PFSK-1 (cell line): Measurements from ENCODE around the gene MPC1.

ENCODE experiments used
- POLR2AphosphoS5 ChIP-seq: IDR thresholded peaks from 2 replicates; pipeline ENCODE4 v1.6.1; 2012; ENCODE audit warnings: low read depth, mild to moderate bottlenecking, control low read depth, low read length, moderate library complexity
- SIN3A ChIP-seq: IDR thresholded peaks from 2 replicates; pipeline ENCODE4 v1.6.1; 2012; ENCODE audit warnings: mild to moderate bottlenecking, low read length, moderate library complexity, borderline replicate concordance; ENCODE audit not compliant: insufficient read depth
- TAF1 ChIP-seq: IDR thresholded peaks from 2 replicates; pipeline ENCODE4 v1.6.1; 2012; ENCODE audit warnings: low read length, control low read depth, borderline replicate concordance; ENCODE audit not compliant: insufficient read depth
- TF ChIP-seq, protein P1 (sequence below), 2 experiments: IDR thresholded peaks; 2 replicates each; pipeline versions ENCODE4 v1.6.1 to v1.8.0; 2011 to 2012; ENCODE audit warnings: low read depth in 2 of 2, low read length in 2 of 2, control low read depth in 1 of 2, inconsistent platforms in 1 of 2, mild to moderate bottlenecking in 1 of 2, moderate library complexity in 1 of 2; ENCODE audit not compliant: insufficient read depth in 1 of 2

DNA sequence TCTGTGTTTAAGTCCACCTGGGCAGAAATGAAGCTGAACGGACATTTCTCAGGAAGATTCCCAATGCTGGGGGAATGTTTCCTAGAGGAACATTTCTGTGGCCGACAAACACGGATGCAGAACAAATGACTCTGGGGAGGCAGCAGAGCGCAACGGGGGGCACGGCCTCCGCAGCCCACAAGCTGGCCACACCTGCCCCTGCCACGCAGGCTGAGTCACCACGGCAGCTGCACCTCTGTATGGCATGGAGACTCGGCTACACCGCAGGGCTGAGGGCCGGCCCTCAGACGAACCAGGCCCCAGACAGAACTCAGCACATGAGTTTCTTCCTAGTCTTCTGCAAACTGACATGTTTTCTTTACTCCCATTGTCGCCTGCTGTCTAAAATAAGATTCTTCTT is 64.5 kb downstream of the MPC1 start:
- TF ChIP-seq TAF1 (no peak), POLR2AphosphoS5 (no peak), SIN3A (no peak)
- TF ChIP-seq, protein P1, sequence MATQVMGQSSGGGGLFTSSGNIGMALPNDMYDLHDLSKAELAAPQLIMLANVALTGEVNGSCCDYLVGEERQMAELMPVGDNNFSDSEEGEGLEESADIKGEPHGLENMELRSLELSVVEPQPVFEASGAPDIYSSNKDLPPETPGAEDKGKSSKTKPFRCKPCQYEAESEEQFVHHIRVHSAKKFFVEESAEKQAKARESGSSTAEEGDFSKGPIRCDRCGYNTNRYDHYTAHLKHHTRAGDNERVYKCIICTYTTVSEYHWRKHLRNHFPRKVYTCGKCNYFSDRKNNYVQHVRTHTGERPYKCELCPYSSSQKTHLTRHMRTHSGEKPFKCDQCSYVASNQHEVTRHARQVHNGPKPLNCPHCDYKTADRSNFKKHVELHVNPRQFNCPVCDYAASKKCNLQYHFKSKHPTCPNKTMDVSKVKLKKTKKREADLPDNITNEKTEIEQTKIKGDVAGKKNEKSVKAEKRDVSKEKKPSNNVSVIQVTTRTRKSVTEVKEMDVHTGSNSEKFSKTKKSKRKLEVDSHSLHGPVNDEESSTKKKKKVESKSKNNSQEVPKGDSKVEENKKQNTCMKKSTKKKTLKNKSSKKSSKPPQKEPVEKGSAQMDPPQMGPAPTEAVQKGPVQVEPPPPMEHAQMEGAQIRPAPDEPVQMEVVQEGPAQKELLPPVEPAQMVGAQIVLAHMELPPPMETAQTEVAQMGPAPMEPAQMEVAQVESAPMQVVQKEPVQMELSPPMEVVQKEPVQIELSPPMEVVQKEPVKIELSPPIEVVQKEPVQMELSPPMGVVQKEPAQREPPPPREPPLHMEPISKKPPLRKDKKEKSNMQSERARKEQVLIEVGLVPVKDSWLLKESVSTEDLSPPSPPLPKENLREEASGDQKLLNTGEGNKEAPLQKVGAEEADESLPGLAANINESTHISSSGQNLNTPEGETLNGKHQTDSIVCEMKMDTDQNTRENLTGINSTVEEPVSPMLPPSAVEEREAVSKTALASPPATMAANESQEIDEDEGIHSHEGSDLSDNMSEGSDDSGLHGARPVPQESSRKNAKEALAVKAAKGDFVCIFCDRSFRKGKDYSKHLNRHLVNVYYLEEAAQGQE (IDR thresholded peaks at IDR 0.05; ENCODE audit: insufficient read depth in 1 of 2, low read depth in 2 of 2, low read length in 2 of 2), result no peak
